GM19043 (cell line): ENCODE data around the gene SYNE1.
"Not testable (repeated sequence)": the region's sequence is repeated elsewhere in the genome, so short reads cannot be mapped to it uniquely, and the experiment has no call there.

ENCODE experiments used
- ATAC-seq: cut with Tn5 transposase; IDR thresholded peaks from one replicate; pipeline ENCODE4 v1.9.1; 2021; ENCODE audit warnings: low read depth; ENCODE audit not compliant: unreplicated experiment

SYNE1 gene

DNA sequence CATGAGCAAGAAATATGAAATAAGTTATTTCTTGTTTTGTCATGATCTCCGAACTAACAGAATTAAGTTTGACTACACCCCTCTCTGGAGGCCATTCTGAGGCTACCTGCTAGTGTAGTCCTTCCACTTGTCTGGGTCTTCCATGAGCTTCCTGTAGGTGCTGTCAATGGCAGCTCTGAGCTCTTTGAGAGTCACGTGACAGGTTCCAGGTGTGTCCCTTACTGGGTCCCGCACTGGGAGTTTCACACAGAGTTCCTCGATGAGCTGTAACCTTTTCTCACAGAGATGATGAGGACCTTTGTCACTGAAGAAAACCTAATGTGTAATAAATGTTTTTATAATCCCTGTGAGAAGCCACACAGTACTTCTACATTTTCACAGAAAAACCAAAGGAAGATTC, 186.6 kb downstream of the SYNE1 start:
- no peak for ATAC-seq

DNA sequence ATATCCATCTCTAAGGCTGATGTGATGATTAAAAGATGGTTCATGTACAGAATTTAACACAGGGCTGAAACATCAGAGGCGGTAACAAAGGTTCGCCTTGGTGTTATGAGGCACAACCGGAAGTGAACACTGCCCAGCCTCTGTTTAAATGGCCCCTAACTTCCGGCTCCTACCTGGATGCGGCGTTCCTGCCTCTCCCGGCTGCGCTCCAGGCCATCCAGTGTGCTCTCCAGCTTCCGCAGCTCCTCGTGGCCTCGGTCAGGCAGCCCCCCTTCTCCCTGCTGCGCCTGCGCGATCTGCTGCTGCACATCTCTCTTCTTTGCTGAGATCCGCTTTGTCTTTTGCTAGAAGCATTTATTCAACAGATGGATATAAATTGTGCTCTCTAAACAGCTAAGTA, 195.3 kb downstream of the SYNE1 start:
- ATAC-seq, result no peak

DNA sequence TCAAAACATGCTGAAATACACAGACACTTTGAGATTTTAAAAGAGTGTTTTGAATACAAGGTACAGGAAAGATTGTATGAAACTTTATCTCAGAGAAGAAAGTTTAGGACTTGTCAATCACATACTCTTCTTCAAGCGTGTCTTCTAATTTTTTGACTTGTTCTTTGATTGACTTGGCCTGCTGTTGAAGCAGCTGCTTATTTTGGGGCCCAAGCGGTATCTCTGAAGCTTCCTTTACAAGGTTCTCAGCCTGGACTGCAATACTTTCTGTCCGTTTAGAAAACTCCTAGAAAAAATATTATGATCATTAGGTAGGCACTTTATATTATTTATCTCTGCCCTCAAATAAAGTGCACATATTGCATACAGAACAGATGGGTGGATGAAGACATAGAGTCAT, 201.3 kb downstream of the SYNE1 start:
- ATAC-seq, result no peak

DNA sequence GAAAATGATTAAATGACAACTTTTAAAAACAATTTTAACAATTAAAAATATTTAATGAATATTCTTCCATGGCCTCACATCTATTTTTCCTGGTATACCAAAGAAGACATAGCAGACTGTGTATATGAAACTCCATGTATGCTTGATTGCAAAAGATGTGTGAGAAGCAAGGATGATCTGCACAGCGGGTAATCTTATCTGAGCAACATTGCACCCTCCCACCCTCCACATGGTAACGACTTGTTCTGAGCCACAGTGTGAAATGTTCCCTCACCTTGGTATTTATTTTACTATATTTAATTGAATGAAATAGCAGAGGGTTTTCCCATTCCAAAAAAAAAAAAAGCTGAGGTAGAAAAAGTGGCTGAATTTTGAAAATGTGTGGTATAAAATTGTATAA, 204.4 kb downstream of the SYNE1 start:
- ATAC-seq, result no peak

DNA sequence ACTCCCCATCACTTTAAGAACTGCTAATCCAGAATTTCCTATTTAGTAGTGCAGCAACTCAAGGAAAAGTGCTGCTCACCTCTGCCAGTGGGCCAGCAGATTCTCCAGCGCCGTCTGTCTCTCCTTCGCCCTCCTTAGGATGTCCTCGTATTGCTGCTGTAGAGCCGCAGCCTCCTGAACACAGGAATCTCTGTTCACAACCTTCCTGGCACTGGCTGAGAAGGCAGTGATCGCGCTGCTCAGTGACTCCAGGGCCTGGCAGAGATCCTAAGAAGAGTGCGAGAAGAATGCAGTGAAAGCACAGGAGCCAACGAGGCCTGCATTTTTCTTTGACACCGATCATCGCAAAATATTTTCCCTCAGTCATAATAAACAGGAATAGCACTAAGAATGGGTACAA, 209.0 kb downstream of the SYNE1 start:
- ATAC-seq, result no peak

DNA sequence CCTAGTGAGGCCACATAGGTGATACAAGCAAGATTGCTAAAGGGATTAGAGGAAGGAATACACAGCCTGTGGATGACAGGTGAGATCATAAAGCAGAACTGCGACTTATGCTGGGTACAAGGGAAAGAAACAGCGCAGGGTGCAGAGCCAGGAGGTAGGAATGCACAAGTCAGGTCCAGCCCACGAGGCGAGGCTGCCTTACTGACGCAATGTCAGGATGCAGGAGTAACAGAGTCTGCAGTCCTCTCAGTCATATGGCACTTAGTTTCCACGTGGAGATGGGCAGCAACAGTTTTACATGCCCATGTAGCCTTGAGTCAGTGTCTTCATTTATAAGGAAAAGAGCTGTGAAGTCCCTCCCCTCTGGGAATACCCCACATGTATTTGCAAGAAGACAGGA, 210.9 kb downstream of the SYNE1 start:
- ATAC-seq, result no peak

DNA sequence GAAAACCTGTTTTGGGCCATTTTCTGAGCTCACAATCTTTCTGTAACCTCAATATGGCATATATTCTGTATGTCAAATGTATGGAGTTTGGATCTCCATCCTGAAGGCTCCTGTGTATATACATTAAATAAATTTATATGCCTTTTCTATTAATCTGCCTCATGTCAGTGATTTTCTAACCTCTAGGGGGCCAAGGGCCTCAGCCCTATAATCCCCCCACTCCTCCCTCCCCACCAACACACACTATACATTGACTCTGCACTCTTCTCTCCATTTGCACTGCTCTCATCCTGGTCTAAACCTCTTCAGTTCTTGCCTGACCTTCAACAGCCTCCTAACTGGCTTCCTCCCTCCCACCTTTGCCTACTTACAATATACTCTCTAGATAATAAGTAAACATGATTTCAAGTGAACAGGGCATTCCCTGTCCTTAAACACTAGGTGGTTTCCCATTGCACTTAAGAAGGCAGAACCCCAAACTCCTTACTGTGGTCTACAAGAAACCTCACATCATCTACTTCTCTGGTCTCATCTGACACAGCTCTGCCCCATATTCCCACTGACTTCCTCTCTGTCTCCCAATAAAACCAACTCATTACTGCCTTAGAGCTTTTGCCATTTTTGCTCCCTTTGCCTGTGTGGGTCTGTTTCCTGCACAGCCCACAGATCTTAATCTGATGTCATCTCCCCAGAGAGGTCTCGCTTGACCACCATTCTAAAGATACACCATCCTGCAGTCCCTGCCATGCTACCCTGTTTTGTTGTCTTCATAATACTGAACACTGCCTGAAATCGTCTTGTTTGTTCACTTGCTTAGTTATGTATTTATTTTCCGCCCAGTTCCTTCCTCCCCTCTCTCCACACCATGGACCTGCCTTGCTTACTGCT, 213.7 kb downstream of the SYNE1 start:
- ATAC-seq, result peak; percentile 72

DNA sequence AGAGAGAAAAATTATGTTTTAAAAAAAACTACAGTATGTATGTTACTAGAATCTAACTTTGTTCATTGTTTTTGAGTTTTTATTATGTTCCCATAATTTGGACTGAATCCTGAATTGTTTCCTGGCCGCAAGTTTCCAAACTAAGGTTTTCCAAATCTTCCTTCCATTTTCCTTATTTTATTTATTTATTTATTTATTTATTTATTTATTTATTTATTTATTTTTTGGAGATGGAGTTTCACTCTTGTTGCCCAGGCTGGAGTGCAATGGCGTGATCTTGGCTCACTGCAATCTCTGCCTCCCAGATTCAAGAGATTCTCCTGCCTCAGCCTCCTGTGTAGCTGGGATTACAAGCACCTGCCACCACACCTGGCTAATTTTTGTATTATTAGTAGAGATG, 215.7 kb downstream of the SYNE1 start:
- ATAC-seq, result not testable (repeated sequence)

DNA sequence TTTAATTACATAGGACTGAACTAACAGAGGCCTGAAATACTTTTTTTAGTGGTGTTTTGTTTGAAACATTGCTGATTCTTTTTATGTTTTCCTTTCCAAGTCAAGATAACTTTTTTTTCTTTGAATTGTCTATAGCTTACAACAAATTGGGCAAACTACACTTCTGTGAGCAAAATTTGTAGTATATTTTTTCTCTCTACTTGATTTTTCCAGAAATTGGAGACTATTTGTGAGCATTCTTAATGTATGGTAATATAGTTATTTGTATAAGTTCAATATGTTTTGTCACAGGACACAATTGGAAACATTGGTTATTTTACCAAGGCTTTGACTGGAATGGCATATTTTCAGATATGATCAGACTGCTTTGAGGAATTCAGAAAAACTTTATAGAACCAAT, 216.5 kb downstream of the SYNE1 start:
- ATAC-seq, result no peak

DNA sequence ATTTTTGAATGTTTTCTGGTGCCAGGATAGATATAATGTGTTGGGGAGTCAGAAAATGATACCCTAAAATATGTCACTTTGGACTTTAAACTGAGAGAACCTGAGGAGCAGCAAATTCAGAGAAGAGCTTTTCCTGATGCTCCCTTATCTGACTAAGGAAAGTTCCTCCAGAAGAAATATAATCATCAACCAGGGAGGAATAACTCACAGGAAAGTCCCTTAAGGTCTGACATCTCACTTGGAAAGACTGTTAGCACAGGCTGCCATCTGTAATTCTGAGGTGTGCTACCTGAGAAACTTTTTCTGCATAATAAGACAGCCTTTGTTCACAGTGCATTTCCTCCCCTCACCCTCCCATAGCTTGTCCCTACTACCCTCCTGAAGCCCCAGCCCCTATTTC, 218.6 kb downstream of the SYNE1 start:
- ATAC-seq, result no peak

DNA sequence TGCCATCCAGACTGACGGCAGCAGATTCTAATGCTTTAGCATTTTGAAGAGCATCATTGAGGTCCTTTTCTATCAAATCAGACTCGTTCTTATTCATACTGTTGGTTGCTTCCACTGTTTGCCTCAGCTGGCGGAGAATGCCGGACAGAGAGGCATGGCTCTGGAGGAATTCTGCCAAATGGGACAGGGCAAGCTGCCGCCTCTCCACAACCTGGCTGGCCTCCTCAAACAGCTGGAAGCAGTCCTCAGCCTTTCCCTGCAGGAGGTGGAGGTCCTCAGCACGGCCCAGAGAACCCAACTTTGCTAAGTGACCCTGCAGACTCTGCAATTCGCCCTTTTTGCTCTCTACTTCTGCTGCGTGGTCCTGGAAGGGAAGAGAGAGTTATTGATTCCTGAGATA, 220.5 kb downstream of the SYNE1 start:
- ATAC-seq, result no peak

DNA sequence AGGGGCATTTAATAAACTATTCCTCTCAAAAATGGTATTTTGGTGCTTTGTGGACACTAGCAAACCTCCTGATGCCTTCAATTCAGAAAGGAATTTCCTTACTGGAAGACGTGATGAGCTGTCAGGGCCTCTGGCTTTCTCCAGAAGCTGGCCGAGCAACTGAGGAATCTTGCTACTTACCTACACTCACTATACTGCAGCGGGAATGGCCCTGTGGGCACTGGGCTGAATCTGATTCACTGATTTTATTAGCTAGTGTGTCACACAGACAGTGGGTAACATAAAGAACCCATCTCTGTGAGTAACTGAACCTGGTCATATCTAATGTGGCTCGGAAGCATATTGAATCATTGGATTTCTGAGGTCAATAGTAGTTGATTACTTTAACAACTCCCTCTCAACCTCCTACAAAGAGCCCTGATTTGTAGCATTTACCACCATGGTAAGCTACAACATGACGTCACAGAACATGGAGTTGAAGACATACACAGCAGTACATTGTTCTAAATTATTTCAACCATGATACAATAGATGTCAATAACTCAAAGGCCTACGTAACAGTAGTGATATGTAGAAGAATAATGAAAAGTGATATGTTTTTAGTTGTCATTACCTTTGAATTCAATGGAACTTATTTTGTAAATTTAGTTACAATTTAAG, 232.1 kb downstream of the SYNE1 start:
- no peak for ATAC-seq

DNA sequence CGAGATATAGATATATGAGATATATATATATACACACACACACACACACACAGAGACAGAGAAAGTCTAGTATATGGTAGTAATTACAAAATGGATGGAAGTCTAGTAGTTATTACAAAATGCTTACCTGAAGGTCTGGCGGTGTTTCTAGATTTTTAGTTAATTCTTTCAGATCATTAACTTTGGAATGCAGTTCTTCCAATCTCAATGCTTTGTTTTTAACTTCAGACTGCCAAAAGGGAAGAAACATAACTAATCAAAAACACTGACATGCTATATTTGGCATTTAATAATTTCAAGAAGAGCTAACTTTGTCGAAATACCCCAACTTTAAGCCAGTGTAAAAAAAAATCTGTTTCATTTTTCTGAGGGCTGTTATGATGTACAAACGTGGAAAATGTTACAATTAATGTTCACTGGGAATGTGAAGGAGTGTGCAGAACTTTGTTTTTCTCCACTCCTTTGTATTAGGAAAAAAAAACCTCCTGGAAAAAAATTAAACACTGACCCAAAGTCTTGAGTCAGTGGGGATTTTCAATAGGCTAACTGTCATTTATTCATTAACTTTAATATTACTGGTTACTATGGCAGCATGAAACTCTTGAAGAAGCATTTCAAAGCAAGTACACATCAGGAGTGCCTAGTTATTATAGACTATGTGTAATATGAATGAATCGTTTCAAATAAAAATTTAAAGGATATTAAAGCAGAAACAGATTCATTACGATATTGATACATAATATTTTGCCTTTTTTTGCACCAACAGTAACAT, 232.9 kb downstream of the SYNE1 start:
- ATAC-seq, result no peak

DNA sequence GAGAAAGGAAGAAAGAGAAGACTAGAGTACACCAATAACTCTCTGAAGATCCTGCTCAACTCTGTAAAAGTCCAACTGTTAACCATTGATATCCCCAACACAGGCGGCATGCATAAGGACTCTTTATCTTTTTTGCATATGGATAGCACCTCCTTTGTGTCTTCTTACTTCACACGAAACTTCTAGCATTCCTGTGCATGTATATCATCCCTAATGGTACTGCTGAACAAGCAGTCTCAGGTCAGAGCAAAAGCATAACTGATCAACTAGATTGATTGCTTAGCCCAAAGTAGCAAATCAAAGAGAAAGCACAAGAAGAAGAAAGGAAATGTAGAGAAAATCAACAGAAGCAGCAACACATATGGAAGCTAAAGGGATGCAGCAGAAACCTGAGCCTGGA, 234.4 kb downstream of the SYNE1 start:
- no peak for ATAC-seq

DNA sequence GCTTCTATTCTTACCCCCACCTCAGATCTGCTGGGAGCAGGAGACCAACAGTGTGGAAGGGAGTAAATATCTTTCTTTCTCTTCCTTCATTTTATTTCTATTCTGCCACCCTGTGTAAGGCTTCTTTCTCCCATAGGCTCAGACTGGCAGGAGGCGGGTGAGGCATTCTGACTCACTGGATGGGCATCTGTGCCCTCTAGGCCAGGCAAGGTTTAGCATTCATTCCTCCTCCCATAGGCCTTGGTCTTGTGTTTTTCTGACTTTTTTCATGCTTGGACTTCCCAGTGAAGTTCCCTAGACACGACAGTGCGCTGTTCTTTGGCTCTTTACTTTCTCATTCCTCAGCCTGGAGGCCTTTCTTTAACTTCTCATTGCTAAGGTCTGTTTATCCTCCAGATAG, 235.2 kb downstream of the SYNE1 start:
- ATAC-seq, result no peak

DNA sequence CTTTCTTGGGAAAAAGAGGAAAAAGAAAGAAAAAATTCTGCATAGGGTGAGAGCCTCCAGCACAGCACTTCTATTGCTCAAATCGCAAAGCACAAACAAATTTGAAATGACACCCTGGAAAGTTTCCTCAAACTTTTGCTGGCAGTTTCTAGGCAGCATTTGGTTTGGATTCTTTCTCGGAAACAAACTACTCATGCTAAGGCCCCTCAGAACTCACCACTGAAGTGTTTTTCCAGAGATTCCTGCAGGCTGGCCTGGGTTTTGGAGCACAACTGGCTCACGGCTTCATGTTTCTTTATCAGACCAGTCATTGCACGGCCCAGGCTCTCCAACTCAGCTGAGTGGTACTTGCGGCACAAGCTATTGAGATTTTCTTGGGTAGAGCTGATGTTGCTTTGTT, 237.8 kb downstream of the SYNE1 start:
- no peak for ATAC-seq

DNA sequence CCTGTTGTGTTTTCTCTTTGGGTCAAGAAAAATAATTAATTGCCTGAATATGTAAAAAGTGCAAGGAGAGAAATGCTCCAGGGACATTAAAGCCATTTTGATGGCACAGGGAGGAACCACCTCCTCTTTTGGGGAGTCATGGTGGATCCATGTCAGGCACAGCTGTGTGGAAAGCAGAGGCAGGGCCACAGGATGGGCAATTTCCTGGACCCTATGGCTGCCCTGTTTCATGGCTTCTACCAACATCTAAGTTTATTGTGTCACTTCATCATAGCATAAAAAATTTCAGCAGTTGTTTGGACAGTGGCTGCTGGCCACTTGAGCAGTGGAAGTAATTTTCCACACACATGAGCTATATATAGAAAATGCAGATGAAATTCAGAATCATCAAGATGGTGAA, 238.2 kb downstream of the SYNE1 start:
- ATAC-seq, result no peak

DNA sequence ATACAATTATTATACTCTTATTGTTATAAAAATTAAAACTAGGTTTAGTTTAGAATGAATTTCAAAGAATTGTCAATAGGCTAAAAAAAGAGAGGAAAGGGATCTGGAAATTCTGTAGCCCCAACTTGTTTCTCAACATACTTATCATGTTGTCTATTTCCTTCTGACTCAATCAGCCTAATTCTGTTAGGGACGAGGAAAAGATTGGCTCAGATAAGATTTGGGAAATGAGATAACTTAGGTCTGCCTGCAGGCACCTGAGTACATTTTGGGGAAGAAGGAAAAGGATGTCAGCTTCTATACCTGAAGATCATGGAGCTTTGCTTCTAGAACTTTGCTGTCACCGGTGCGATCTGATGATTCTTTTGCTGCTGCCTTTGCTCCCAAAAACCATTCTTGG, 238.8 kb downstream of the SYNE1 start:
- no peak for ATAC-seq

DNA sequence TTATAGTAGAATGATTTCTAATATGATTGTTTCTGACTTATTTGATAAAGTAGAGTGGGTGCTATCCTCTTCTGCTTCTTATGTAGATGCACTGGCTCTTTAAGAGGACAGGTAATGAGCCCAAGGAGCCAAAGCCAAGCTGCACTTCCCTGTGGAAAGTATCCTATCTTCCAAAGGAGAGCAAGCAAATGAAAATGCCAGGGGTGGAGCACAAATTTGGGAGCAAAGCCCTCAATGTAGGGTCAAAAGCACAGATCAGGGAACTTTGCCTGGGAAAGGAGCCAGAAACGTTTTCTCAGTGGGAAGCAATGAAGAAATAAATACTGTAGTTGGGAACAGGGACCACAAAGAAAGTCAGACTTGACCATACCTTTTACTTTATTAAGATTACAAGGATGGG, 242.9 kb downstream of the SYNE1 start:
- no peak for ATAC-seq

DNA sequence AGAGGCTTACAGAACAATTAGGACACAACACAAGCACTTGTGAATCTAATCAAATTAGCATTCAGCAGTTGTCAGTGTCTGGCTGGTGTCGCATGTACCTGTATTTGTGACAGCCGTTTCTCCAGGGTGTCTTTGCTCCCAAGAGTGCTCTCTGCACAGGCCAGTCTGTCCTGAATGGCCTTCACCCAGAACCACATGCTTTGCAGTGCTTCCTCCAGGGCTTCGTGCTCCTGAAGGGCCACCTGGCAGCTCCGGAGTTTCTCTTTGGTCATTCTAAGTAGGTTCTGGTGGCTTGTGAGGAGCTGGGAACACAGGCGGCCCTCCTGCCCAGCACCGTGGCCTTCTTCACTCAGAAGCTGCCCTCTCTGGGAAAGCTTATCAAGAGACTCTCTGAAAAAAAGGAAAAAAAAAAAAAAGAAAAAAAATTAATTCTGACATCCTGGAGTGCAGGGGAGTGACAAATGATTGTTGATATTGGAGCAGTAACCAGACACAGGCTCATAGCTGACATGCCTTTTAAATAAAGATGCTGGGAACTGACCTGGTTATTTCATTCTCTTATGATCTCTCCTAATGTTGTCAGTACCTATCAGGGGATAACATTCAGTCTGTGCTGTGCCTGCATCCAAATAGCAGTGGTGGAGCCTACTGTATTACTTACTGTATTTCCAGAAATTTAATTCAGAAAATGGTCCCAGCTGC, 245.8 kb downstream of the SYNE1 start:
- no peak for ATAC-seq

DNA sequence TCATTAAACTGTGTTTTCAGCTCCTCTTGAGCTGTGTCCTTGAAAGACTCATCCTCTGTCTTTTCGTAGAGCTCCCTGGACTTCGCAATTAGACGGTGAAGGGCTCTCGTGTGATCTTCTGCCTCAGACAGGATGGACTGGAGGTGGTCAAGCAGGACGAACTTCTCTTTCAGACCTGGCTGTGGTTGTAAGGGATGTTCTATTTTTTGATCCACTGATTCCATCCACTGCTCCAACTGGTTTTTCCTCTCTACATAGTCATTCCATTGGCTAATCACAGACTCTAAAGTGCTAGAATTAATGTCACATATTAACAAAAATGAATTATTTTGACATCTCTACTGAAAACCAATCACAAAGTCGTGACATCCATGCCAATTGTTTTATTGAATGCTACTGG, 250.1 kb downstream of the SYNE1 start:
- ATAC-seq, result no peak
